H1 (cell line): ENCODE measurements around the gene MAN1C1. TPM values are rescaled to one million over a fixed set of nuclear protein-coding genes. Genes with fewer than 3 reads are reported as not detected.

Experiments used
- CTCF ChIA-PET: fragments of 300-600 bp; sonication (Branson Sonifier 250); formaldehyde crosslinking; loops from one replicate; lab custom pipeline; 2021; ENCODE audit not compliant: partially characterized antibody; lab: Charles Lee
- POLR2A ChIA-PET: fragments of 300-600 bp; sonication (Branson Sonifier 250); formaldehyde crosslinking; loops from one replicate; lab custom pipeline; 2021; ENCODE audit warnings: inconsistent platforms; ENCODE audit not compliant: partially characterized antibody; lab: Charles Lee
- DNase-seq, 2 experiments: peaks; one replicate each; pipeline versions ENCODE4 v3.0.0 to v3.0.0-alpha.2; 2010 to 2022; ENCODE audit warnings: low spot score in 2 of 2, low read depth in 1 of 2, mixed read lengths in 1 of 2
- FAIRE-seq: peaks from 2 replicates; lab custom pipeline; 2011; peaks lifted over from hg19 to GRCh38; lab: Jason Lieb, UNC
- H2AFZ ChIP-seq: 2 replicates; pipeline ENCODE4 v1.8.1; 2012; ENCODE audit warnings: low read length, inconsistent platforms
- H2AK5ac ChIP-seq: 2 replicates; pipeline ENCODE4 v1.6.1; 2013; ENCODE audit warnings: low read depth, low read length
- H2BK120ac ChIP-seq: replicated peaks from 2 replicates; pipeline ENCODE3; 2013; ENCODE audit warnings: low read depth, low read length, inconsistent platforms
- H2BK12ac ChIP-seq: 2 replicates; pipeline ENCODE4 v1.6.1; 2013; ENCODE audit warnings: low read depth, low read length
- H2BK15ac ChIP-seq: 2 replicates; pipeline ENCODE4 v1.6.1; 2013; ENCODE audit warnings: low read length
- H2BK20ac ChIP-seq: 2 replicates; pipeline ENCODE4 v1.6.1; 2013; ENCODE audit warnings: low read length
- H2BK5ac ChIP-seq: 2 replicates; pipeline ENCODE4 v1.6.1; 2013; ENCODE audit warnings: low read depth, low read length
- H3K14ac ChIP-seq: 2 replicates; pipeline ENCODE4 v1.6.1; 2013; ENCODE audit warnings: inconsistent platforms; ENCODE audit not compliant: insufficient read length
- H3K18ac ChIP-seq: 2 replicates; pipeline ENCODE4 v1.6.1; 2013; ENCODE audit warnings: low read length; ENCODE audit errors: extremely low read depth
- H3K23ac ChIP-seq: 2 replicates; pipeline ENCODE4 v1.6.1; 2013; ENCODE audit warnings: inconsistent platforms; ENCODE audit not compliant: insufficient read length
- H3K23me2 ChIP-seq: 2 replicates; pipeline ENCODE4 v1.6.1; 2013; ENCODE audit warnings: low read depth, low read length
- H3K27ac ChIP-seq: 2 replicates; pipeline ENCODE4 v1.6.1; 2011; ENCODE audit warnings: low read depth, low read length, inconsistent platforms
- H3K27me3 ChIP-seq, 4 experiments: replicated peaks in 1 of 4; 1 replicate in 1 of 4; 2 replicates in 3 of 4; pipeline versions ENCODE4 v1.6.1 to v1.8.1; 2011 to 2013; ENCODE audit warnings: low read length in 3 of 4, mild to moderate bottlenecking in 3 of 4, inconsistent platforms in 2 of 4, mixed read lengths in 2 of 4, moderate library complexity in 1 of 4; ENCODE audit not compliant: control insufficient read depth in 3 of 4, insufficient read depth in 3 of 4; ENCODE audit errors: extremely low read depth in 1 of 4
- H3K36me3 ChIP-seq, 4 experiments: 2 replicates each; pipeline versions ENCODE4 v1.6.1 to v1.8.1; 2011 to 2013; ENCODE audit warnings: mild to moderate bottlenecking in 4 of 4, low read length in 3 of 4, moderate library complexity in 2 of 4, control low read depth in 1 of 4, inconsistent platforms in 1 of 4; ENCODE audit not compliant: insufficient read depth in 4 of 4, control insufficient read depth in 2 of 4
- H3K4ac ChIP-seq: replicated peaks from 2 replicates; pipeline ENCODE3; 2013; ENCODE audit warnings: low read length, low read depth, mixed read lengths, inconsistent platforms; ENCODE audit not compliant: insufficient read length
- H3K4me1 ChIP-seq, 4 experiments: replicated peaks in 1 of 4; 1 replicate in 1 of 4; 2 replicates in 3 of 4; pipeline versions ENCODE4 v1.6.1 to v1.8.1; 2011 to 2013; ENCODE audit warnings: low read length in 3 of 4, inconsistent platforms in 2 of 4, mixed read lengths in 1 of 4; ENCODE audit not compliant: insufficient read depth in 4 of 4, control insufficient read depth in 3 of 4
- H3K4me2 ChIP-seq, 2 experiments: 2 replicates each; pipeline versions ENCODE4 v1.6.1 to v1.8.1; 2011 to 2013; ENCODE audit warnings: low read depth in 2 of 2, low read length in 2 of 2, control low read depth in 1 of 2, inconsistent platforms in 1 of 2, mild to moderate bottlenecking in 1 of 2; ENCODE audit not compliant: insufficient read depth in 1 of 2
- H3K4me3 ChIP-seq, 4 experiments: fragments of 200-600, 300-600 bp in 1 of 4; sonication (generic), shearing (Covaris generic), sonication (Bioruptor Twin) in 1 of 4; 2 replicates each; pipeline versions ENCODE4 v1.5.1 to v1.8.1; 2011 to 2016; ENCODE audit warnings: low read length in 4 of 4, low read depth in 3 of 4, control low read depth in 2 of 4, inconsistent platforms in 2 of 4, mild to moderate bottlenecking in 2 of 4, mixed read lengths in 1 of 4, moderate library complexity in 1 of 4; ENCODE audit not compliant: insufficient read depth in 2 of 4; ENCODE audit errors: extremely low read depth in 1 of 4
- H3K56ac ChIP-seq: replicated peaks from 2 replicates; pipeline ENCODE3; 2013; ENCODE audit warnings: low read depth, mild to moderate bottlenecking, mixed read lengths, low read length, inconsistent platforms; ENCODE audit not compliant: insufficient read length
- H3K79me1 ChIP-seq: 2 replicates; pipeline ENCODE4 v1.6.1; 2013; ENCODE audit warnings: low read depth, low read length, control low read depth
- H3K79me2 ChIP-seq, 2 experiments: 2 replicates each; pipeline versions ENCODE4 v1.6.1 to v1.8.1; 2012 to 2013; ENCODE audit warnings: low read length in 2 of 2, mild to moderate bottlenecking in 2 of 2, inconsistent platforms in 1 of 2; ENCODE audit not compliant: insufficient read depth in 2 of 2, control insufficient read depth in 1 of 2
- H3K9ac ChIP-seq, 4 experiments: replicated peaks in 1 of 4; 1 replicate in 1 of 4; 2 replicates in 3 of 4; pipeline versions ENCODE4 v1.6.1 to v1.8.1; 2011 to 2013; ENCODE audit warnings: low read depth in 3 of 4, low read length in 3 of 4, control low read depth in 2 of 4, mild to moderate bottlenecking in 2 of 4, moderate library complexity in 2 of 4, inconsistent platforms in 1 of 4; ENCODE audit errors: extremely low read depth in 1 of 4
- H3K9me3 ChIP-seq, 2 experiments: 2 replicates each; pipeline versions ENCODE4 v1.6.1 to v1.8.1; 2012 to 2013; ENCODE audit warnings: mild to moderate bottlenecking in 2 of 2, moderate library complexity in 2 of 2, control low read depth in 1 of 2, inconsistent platforms in 1 of 2, low read depth in 1 of 2, low read length in 1 of 2, mixed read lengths in 1 of 2; ENCODE audit not compliant: insufficient read depth in 2 of 2
- H4K20me1 ChIP-seq, 2 experiments: replicated peaks in 1 of 2; 2 replicates each; pipeline versions ENCODE3 to v1.8.1; 2011 to 2013; ENCODE audit warnings: inconsistent platforms in 2 of 2, low read length in 2 of 2, mild to moderate bottlenecking in 1 of 2; ENCODE audit not compliant: insufficient read depth in 2 of 2, control insufficient read depth in 1 of 2
- H4K5ac ChIP-seq: 2 replicates; pipeline ENCODE4 v1.6.1; 2013; ENCODE audit warnings: low read length, low read depth, mixed read lengths, inconsistent platforms; ENCODE audit not compliant: insufficient read length
- H4K8ac ChIP-seq: 2 replicates; pipeline ENCODE4 v1.8.0; 2013; ENCODE audit warnings: mild to moderate bottlenecking, moderate library complexity, low read length, inconsistent platforms; ENCODE audit not compliant: insufficient read depth; ENCODE audit errors: extremely low read depth
- H4K91ac ChIP-seq: replicated peaks from 2 replicates; pipeline ENCODE3; 2013; ENCODE audit warnings: low read length, mixed read lengths, inconsistent platforms; ENCODE audit not compliant: insufficient read length
- BRCA1 ChIP-seq: IDR thresholded peaks from 2 replicates; pipeline ENCODE4 v1.6.1; 2012; ENCODE audit warnings: low read depth, low read length, improper control_type of control experiment
- CBX5 ChIP-seq: fragments of 300-800, 300-1000 bp; sonication (generic); IDR thresholded peaks from 2 replicates; pipeline ENCODE4 v1.7.1; 2016; ENCODE audit warnings: antibody characterized with exemption, low read length, low read depth
- CTBP2 ChIP-seq: IDR thresholded peaks from 2 replicates; pipeline ENCODE4 v1.7.0; 2011; ENCODE audit warnings: borderline replicate concordance, mild to moderate bottlenecking, moderate library complexity, mixed read lengths, low read length; ENCODE audit not compliant: insufficient read depth, insufficient read length
- GABPA ChIP-seq: IDR thresholded peaks from 2 replicates; pipeline ENCODE4 v1.6.1; 2011; ENCODE audit warnings: mild to moderate bottlenecking, low read length, moderate library complexity, borderline replicate concordance; ENCODE audit not compliant: insufficient read depth
- GTF2F1 ChIP-seq: IDR thresholded peaks from 2 replicates; pipeline ENCODE4 v1.6.1; 2012; ENCODE audit warnings: low read depth, low read length, improper control_type of control experiment, borderline replicate concordance
- PHF8 ChIP-seq: fragments of 200-600 bp; sonication (generic); conservative IDR thresholded peaks from 2 replicates; pipeline ENCODE4 v1.7.1; 2012; ENCODE audit warnings: low read depth, mild to moderate bottlenecking, inconsistent platforms, low read length, moderate library complexity
- SIN3A ChIP-seq, 2 experiments: IDR thresholded peaks in 1 of 2; conservative IDR thresholded peaks in 1 of 2; 2 replicates each; pipeline ENCODE4 v1.6.1; 2011 to 2012; ENCODE audit warnings: low read length in 2 of 2, improper control_type of control experiment in 1 of 2, low read depth in 1 of 2, mild to moderate bottlenecking in 1 of 2
- SIRT6 ChIP-seq: IDR thresholded peaks from one replicate; pipeline ENCODE4 v1.7.1; 2012; ENCODE audit warnings: low read length, inconsistent platforms
- TCF12 ChIP-seq: IDR thresholded peaks from 2 replicates; pipeline ENCODE4 v1.6.1; 2011; ENCODE audit warnings: low read depth, mild to moderate bottlenecking, low read length
- WGBS, 2 experiments: shearing (Covaris generic) in 1 of 2; methylation state at CpG; one replicate each; pipeline versions ENCODE4 v1.1.6 to v1.1.7; 2013 to 2015; ENCODE audit warnings: low lambda C conversion rate in 2 of 2, mixed read lengths in 2 of 2, inconsistent platforms in 1 of 2, low coverage in 1 of 2, missing lambda C conversion rate in 1 of 2; ENCODE audit not compliant: insufficient replicate concordance in 2 of 2, insufficient coverage in 1 of 2, insufficient read length in 1 of 2; ENCODE audit errors: extremely low coverage in 1 of 2, missing lambda C conversion rate in 1 of 2; 5-methylcytosine and 5-hydroxymethylcytosine counted together
- polyA plus RNA-seq, 7 experiments: library from polyadenylated mRNA; depleted of rRNA in 3 of 7; stranded (reverse) in 5 of 7; unstranded in 2 of 7; fragments of >200 nt in 5 of 7; fragments of 200-250 nt in 2 of 7; gene quantifications; 1 replicate in 5 of 7; 2 replicates in 1 of 7; 4 replicates in 1 of 7; pipeline versions ENCODE4 v1.2.1 to v1.2.3, GENCODE V29; 2011 to 2013; ENCODE audit warnings: missing spikeins in 2 of 7, mixed read lengths in 2 of 7
- total RNA-seq: library from RNA; stranded (reverse); fragmentation: NEBNext Ultra II Directional; extraction: Animal tissue kit (Norgen Biotek cat#: 25700); gene quantifications from 2 replicates; pipeline ENCODE4 v1.2.1, GENCODE V29; 2021
- TF ChIP-seq, protein P1 (sequence below): IDR thresholded peaks from 2 replicates; pipeline ENCODE4 v1.6.1; 2011; ENCODE audit warnings: low read depth, mild to moderate bottlenecking, low read length; ENCODE audit not compliant: insufficient read depth
- TF ChIP-seq, protein P2 (sequence below): IDR thresholded peaks from 2 replicates; pipeline ENCODE4 v1.6.1; 2012; ENCODE audit warnings: low read length, inconsistent platforms

MAN1C1 gene
- total and polyA plus RNA-seq, 2 of the 8 experiments (the other 6 are each of a cell fraction or from before 2014, with no cell fraction given): 7.8 to 15.2 TPM

DNA sequence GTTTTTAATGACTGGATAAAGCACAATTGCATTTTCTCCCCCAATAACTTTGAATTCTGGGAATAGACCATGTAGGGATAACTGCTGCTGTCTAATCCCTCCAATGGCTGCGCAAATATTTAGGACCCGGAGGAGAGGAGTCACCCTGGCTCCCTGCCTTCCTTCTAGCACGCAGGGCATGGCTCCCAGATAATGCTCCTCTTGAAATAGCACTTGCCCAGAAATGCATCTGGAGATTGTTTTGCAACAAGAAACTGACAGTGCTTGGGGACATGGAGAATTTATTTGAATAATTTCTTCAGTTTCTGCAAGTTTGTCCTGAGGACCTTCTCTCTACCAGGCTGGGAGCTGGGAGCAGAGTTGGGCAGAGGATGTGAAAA, 83.5 kb downstream of the MAN1C1 start:
- H3K27ac ChIP-seq: no peak overlapping the region
- H2BK15ac ChIP-seq: no peak overlapping the region
- no peaks in the 10 kb centered on the region for H3K79me2 ChIP-seq
- H2AFZ ChIP-seq: no peak overlapping the region
- H2BK120ac ChIP-seq: no peak overlapping the region
- H3K23me2 ChIP-seq: no peaks in the 10 kb centered on the region
- no peaks in the 10 kb centered on the region for H4K20me1 ChIP-seq
- WGBS, 2 experiments: 91% methylated on average over 3 of the region's 3 CpGs; no CpG with 5 or more reads in 1 of the 2 experiments
- no peaks in the 10 kb centered on the region for H3K36me3 ChIP-seq
- no peak overlapping the region for H3K14ac ChIP-seq
- ChIA-PET POLR2A (no interaction called here), CTCF (interaction anchor here (0.8 to 3.8 kb wide), 4 partner anchors 10 to 98 kb away, joined by 3 to 16 read pairs (median 4); no protein-coding TSS in a partner anchor)
- H3K4ac ChIP-seq: no peak overlapping the region
- H3K9me3 ChIP-seq: no peaks in the 10 kb centered on the region
- no peak overlapping the region for H3K4me2 ChIP-seq
- H4K5ac ChIP-seq: no peak overlapping the region
- no peak overlapping the region for H3K56ac ChIP-seq
- H2BK20ac ChIP-seq: 0 out of 2 replicates have a peak overlapping the region, but pooled peaks have one; percentile 40
- no peak overlapping the region for H3K18ac ChIP-seq
- no peaks in the 10 kb centered on the region for H3K27me3 ChIP-seq
- H4K91ac ChIP-seq: no peak overlapping the region
- H2BK12ac ChIP-seq: no peak overlapping the region; the same call in 1 of the 2 replicates
- H3K9ac ChIP-seq: no peak overlapping the region
- no peak overlapping the region; the same call in 1 of the 2 replicates for H2AK5ac ChIP-seq
- FAIRE-seq (peak; percentile 19), DNase-seq (no peak)
- H2BK5ac ChIP-seq: 0 out of 2 replicates have a peak overlapping the region, but pooled peaks have one; percentile 49
- no peaks in the 10 kb centered on the region for H3K79me1 ChIP-seq
- no peak overlapping the region for H4K8ac ChIP-seq
- no peak overlapping the region for H3K4me3 ChIP-seq
- no peak overlapping the region for H3K23ac ChIP-seq
- H3K4me1 ChIP-seq: peaks cover 25 to 37% (median 33%) of the 10 kb centered on the region in 4 experiments
- TF ChIP-seq CTBP2: no peak
- TF ChIP-seq TCF12: no peak
- TF ChIP-seq GABPA: no peak
- no peak for TF ChIP-seq GTF2F1
- TF ChIP-seq, protein P1, sequence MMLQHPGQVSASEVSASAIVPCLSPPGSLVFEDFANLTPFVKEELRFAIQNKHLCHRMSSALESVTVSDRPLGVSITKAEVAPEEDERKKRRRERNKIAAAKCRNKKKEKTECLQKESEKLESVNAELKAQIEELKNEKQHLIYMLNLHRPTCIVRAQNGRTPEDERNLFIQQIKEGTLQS: no peak
- no peak for TF ChIP-seq PHF8
- no peak for TF ChIP-seq SIN3A (conservative IDR thresholded peaks at IDR 0.05 in 1 of 2, IDR thresholded peaks at IDR 0.05 in 1 of 2; ENCODE audit: low read depth in 1 of 2, low read length in 2 of 2)
- no peak for TF ChIP-seq BRCA1
- TF ChIP-seq SIRT6: no peak
- TF ChIP-seq, protein P2, sequence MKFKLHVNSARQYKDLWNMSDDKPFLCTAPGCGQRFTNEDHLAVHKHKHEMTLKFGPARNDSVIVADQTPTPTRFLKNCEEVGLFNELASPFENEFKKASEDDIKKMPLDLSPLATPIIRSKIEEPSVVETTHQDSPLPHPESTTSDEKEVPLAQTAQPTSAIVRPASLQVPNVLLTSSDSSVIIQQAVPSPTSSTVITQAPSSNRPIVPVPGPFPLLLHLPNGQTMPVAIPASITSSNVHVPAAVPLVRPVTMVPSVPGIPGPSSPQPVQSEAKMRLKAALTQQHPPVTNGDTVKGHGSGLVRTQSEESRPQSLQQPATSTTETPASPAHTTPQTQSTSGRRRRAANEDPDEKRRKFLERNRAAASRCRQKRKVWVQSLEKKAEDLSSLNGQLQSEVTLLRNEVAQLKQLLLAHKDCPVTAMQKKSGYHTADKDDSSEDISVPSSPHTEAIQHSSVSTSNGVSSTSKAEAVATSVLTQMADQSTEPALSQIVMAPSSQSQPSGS: no peak
- TF ChIP-seq CBX5: no peak
